ENCODE results near the gene CHRNA4.

CHRNA4 gene

GRCh38 chr20:63377256-63377941, 16.2 kb upstream of the CHRNA4 start:
- no peak for DNase-seq (ENCODE audit: low spot score)

- DNase-seq (ENCODE audit: low spot score) = no peak
Observed at GRCh38 chr20:63376283-63377250, 15.4 kb upstream of the CHRNA4 start.

GRCh38 chr20:63375438-63375837, 14.3 kb upstream of the CHRNA4 start:
- DNase-seq (ENCODE audit: low spot score) = no peak

GRCh38 chr20:63374504-63374903, 13.4 kb upstream of the CHRNA4 start:
- no peak for DNase-seq (ENCODE audit: low spot score)

GRCh38 chr20:63373996-63374395, 12.8 kb upstream of the CHRNA4 start:
- no peak for DNase-seq (ENCODE audit: low spot score)

- DNase-seq (ENCODE audit: low spot score) = no peak
Observed at GRCh38 chr20:63372971-63373885, 12.1 kb upstream of the CHRNA4 start.

- no peak for DNase-seq (ENCODE audit: low spot score)
Observed at GRCh38 chr20:63371291-63371865, 10.2 kb upstream of the CHRNA4 start.

- no peak for DNase-seq (ENCODE audit: low spot score)
Observed at GRCh38 chr20:63370618-63371187, 9.6 kb upstream of the CHRNA4 start.

GRCh38 chr20:63369724-63370617, 8.8 kb upstream of the CHRNA4 start:
- no peak for DNase-seq (ENCODE audit: low spot score)

GRCh38 chr20:63369024-63369530, 7.9 kb upstream of the CHRNA4 start:
- DNase-seq (ENCODE audit: low spot score) = no peak

GRCh38 chr20:63368151-63368550, 7.0 kb upstream of the CHRNA4 start:
- DNase-seq (ENCODE audit: low spot score) = no peak

- no peak for DNase-seq (ENCODE audit: low spot score)
Observed at GRCh38 chr20:63367446-63368055, 6.4 kb upstream of the CHRNA4 start.

- DNase-seq (ENCODE audit: low spot score) = no peak
Observed at GRCh38 chr20:63366390-63367365, 5.5 kb upstream of the CHRNA4 start.

GRCh38 chr20:63365601-63366389, 4.6 kb upstream of the CHRNA4 start:
- no peak for DNase-seq (ENCODE audit: low spot score)

- no peak for DNase-seq (ENCODE audit: low spot score)
Observed at GRCh38 chr20:63364801-63365585, 3.8 kb upstream of the CHRNA4 start.

GRCh38 chr20:63363981-63364561, 2.9 kb upstream of the CHRNA4 start:
- no peak for DNase-seq (ENCODE audit: low spot score)
